ENCODE results near the gene PRM1.

The PRM1 gene

GRCh38 chr16:11262915-11263314, 18.2 kb downstream of the PRM1 start:
- peaks cover 17% of the 10 kb centered on the region for H3K4me1 ChIP-seq (ENCODE audit: insufficient read depth, low read length)
- H3K36me3 ChIP-seq (ENCODE audit: insufficient read depth, low read length): no peaks in the 10 kb centered on the region
- DNase-seq: no peak
- H2AFZ ChIP-seq (ENCODE audit: low read depth, low read length): no peak overlapping the region
- no peaks in the 10 kb centered on the region for H3K9me3 ChIP-seq (ENCODE audit: insufficient read depth, low read length, severe bottlenecking)
- H3K79me2 ChIP-seq (ENCODE audit: insufficient read depth, low read length): no peaks in the 10 kb centered on the region
- H3K4me2 ChIP-seq (ENCODE audit: insufficient read depth, low read length): no peak overlapping the region
- H3K27me3 ChIP-seq (ENCODE audit: insufficient read depth, low read length, poor library complexity): no peaks in the 10 kb centered on the region
- no peak overlapping the region for H3K4me3 ChIP-seq (ENCODE audit: low read depth in 1 of 2, low read length in 2 of 2)
- H3K9ac ChIP-seq (ENCODE audit: low read depth, low read length): no peak overlapping the region
- TF ChIP-seq CTCF (IDR thresholded peaks at IDR 0.05; ENCODE audit: borderline replicate concordance, extremely low read depth, low read length, poor library complexity, severe bottlenecking) (no peak), EZH2 (IDR thresholded peaks at IDR 0.05; ENCODE audit: borderline replicate concordance, low read depth, low read length, severe bottlenecking) (no peak)
- H4K20me1 ChIP-seq (ENCODE audit: insufficient read depth, low read length): no peaks in the 10 kb centered on the region
- ATAC-seq (ENCODE audit: insufficient read depth, low read depth): no peak
- H3K27ac ChIP-seq (ENCODE audit: low read length): no peak overlapping the region

- Histone ChIP-seq H3K27me3 (ENCODE audit: insufficient read depth, low read length, poor library complexity) (no peaks in the 10 kb centered on the region), H3K4me1 (ENCODE audit: insufficient read depth, low read length) (peaks cover 32% of the 10 kb centered on the region), H4K20me1 (ENCODE audit: insufficient read depth, low read length) (peaks cover 2% of the 10 kb centered on the region; the same call in 1 of the 2 replicates), H2AFZ (ENCODE audit: low read depth, low read length) (no peak overlapping the region), H3K9ac (ENCODE audit: low read depth, low read length) (no peak overlapping the region), H3K9me3 (ENCODE audit: insufficient read depth, low read length, severe bottlenecking) (no peaks in the 10 kb centered on the region), H3K36me3 (ENCODE audit: insufficient read depth, low read length) (peaks cover 3% of the 10 kb centered on the region; the same call in 1 of the 2 replicates), H3K27ac (ENCODE audit: low read length) (no peak overlapping the region), H3K79me2 (ENCODE audit: insufficient read depth, low read length) (peaks cover 19% of the 10 kb centered on the region), H3K4me2 (ENCODE audit: insufficient read depth, low read length) (no peak overlapping the region), H3K4me3 (ENCODE audit: low read depth in 1 of 2, low read length in 2 of 2) (no peak overlapping the region)
- TF ChIP-seq EZH2 (IDR thresholded peaks at IDR 0.05; ENCODE audit: borderline replicate concordance, low read depth, low read length, severe bottlenecking): no peak
- TF ChIP-seq CTCF (IDR thresholded peaks at IDR 0.05; ENCODE audit: borderline replicate concordance, extremely low read depth, low read length, poor library complexity, severe bottlenecking): no peak
- no peak for ATAC-seq (ENCODE audit: insufficient read depth, low read depth)
- DNase-seq: no peak
These were observed 20.5 kb downstream of the PRM1 start for GRCh38 chr16:11260596-11260966.

- no peak overlapping the region for H3K4me3 ChIP-seq (ENCODE audit: low read depth in 1 of 2, low read length in 2 of 2)
- H3K9me3 ChIP-seq (ENCODE audit: insufficient read depth, low read length, severe bottlenecking): no peaks in the 10 kb centered on the region
- H4K20me1 ChIP-seq (ENCODE audit: insufficient read depth, low read length): peaks cover 9% of the 10 kb centered on the region
- TF ChIP-seq EZH2 (IDR thresholded peaks at IDR 0.05; ENCODE audit: borderline replicate concordance, low read depth, low read length, severe bottlenecking) (no peak), CTCF (IDR thresholded peaks at IDR 0.05; ENCODE audit: borderline replicate concordance, extremely low read depth, low read length, poor library complexity, severe bottlenecking) (no peak)
- H3K9ac ChIP-seq (ENCODE audit: low read depth, low read length): no peak overlapping the region
- peaks cover 32% of the 10 kb centered on the region for H3K4me1 ChIP-seq (ENCODE audit: insufficient read depth, low read length)
- H3K36me3 ChIP-seq (ENCODE audit: insufficient read depth, low read length): peaks cover 9% of the 10 kb centered on the region
- ATAC-seq (ENCODE audit: insufficient read depth, low read depth): no peak
- H3K79me2 ChIP-seq (ENCODE audit: insufficient read depth, low read length): peaks cover 26% of the 10 kb centered on the region
- no peak overlapping the region for H2AFZ ChIP-seq (ENCODE audit: low read depth, low read length)
- DNase-seq: no peak
- H3K4me2 ChIP-seq (ENCODE audit: insufficient read depth, low read length): no peak overlapping the region
- no peaks in the 10 kb centered on the region for H3K27me3 ChIP-seq (ENCODE audit: insufficient read depth, low read length, poor library complexity)
- no peak overlapping the region for H3K27ac ChIP-seq (ENCODE audit: low read length)
These were observed 21.2 kb downstream of the PRM1 start for GRCh38 chr16:11259655-11260595.
